ENCODE results near the gene TMEM138.

The TMEM138 gene

DNA sequence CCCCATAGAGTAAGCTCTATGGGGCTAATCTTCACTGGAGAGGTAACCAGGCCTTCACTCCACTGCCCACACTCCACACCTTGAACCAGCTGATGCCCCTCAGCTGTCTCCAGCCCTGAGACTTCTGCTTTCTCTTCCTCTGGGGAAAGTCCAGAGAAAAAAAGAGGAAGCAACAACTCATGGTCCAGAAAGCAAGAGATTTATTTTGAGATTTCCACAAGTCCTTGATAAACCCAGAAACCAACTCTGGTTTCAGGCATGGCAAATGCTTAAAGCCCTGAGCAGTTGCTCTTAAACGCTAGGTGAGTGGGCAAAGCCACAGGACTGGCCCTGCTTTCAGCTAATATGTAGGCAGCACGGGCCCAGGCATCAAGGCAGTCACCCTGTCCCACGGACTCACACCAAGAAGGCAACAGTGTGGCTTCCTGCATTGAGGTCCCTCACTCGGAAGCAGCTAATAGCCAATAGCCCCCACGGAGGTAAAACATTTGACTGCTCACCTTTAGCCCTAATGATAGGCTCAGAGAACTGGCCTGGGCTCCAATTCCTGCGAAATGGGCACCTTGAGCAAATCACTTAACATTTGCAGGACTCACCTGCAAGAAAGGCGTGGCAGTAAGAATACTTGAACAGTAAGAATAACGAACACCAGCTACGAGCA, 4.8 kb upstream of the TMEM138 start:
- Histone ChIP-seq H3K27me3 (replicated peaks; ENCODE audit: insufficient read depth, low read length) (no peaks in the 10 kb centered on the region), H3K9me2 (replicated peaks; ENCODE audit: insufficient read depth, low read length) (no peaks in the 10 kb centered on the region), H4K20me1 (ENCODE audit: insufficient read depth, low read length) (no peaks in the 10 kb centered on the region), H3K27ac (ENCODE audit: low read length) (peak overlapping the region; percentile 4; the same call in 1 of the 2 replicates), H3K9ac (ENCODE audit: low read length) (no peak overlapping the region), H3K4me2 (ENCODE audit: low read depth, low read length) (no peak overlapping the region), H3K36me3 (replicated peaks; ENCODE audit: insufficient read depth, low read length) (no peaks in the 10 kb centered on the region), H3K79me2 (ENCODE audit: low read length) (peaks cover 11% of the 10 kb centered on the region), H3K4me1 (ENCODE audit: low read length) (peaks cover 10% of the 10 kb centered on the region; the same call in 1 of the 2 replicates), H3K4me3 (ENCODE audit: low read length) (no peak overlapping the region), H3K9me3 (replicated peaks; ENCODE audit: insufficient read depth, low read length) (no peaks in the 10 kb centered on the region), H3F3A (ENCODE audit: insufficient read depth, low read length) (peaks cover 10% of the 10 kb centered on the region; the same call in 1 of the 2 replicates), H2AFZ (ENCODE audit: low read length) (no peak overlapping the region)
- no peak for TF ChIP-seq CTCF (IDR thresholded peaks at IDR 0.05; ENCODE audit: low read length)
- TF ChIP-seq EZH2phosphoT487 (IDR thresholded peaks at IDR 0.05; ENCODE audit: low read length) = no peak
- no peak for TF ChIP-seq EZH2 (optimal IDR thresholded peaks at IDR 0.05; ENCODE audit: low read depth, low read length)
- no peak for DNase-seq

DNA sequence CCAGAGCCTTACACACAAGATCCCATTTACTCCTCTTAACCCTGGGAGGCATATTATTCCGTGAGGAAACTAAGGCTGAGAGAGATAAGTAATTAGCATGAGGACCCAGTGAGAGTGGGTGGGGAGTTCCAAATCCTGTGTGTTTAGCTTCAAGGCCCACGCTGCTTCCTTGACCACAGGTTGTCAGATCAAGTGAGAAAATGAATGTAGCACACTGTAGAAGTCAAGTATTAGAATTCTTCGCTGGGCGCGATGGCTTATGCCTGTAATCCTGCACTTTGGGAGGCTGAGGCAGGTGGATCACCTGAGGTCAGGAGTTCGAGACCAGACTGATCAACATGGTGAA, 4.3 kb upstream of the TMEM138 start:
- Histone ChIP-seq H3K79me2 (ENCODE audit: low read length) (peaks cover 16% of the 10 kb centered on the region), H3K9me3 (replicated peaks; ENCODE audit: insufficient read depth, low read length) (no peaks in the 10 kb centered on the region), H4K20me1 (ENCODE audit: insufficient read depth, low read length) (no peaks in the 10 kb centered on the region), H3K4me2 (ENCODE audit: low read depth, low read length) (no peak overlapping the region), H3K27ac (ENCODE audit: low read length) (no peak overlapping the region), H3K27me3 (replicated peaks; ENCODE audit: insufficient read depth, low read length) (no peaks in the 10 kb centered on the region), H3K36me3 (replicated peaks; ENCODE audit: insufficient read depth, low read length) (no peaks in the 10 kb centered on the region), H3K4me1 (ENCODE audit: low read length) (peaks cover 10% of the 10 kb centered on the region; the same call in 1 of the 2 replicates), H3F3A (ENCODE audit: insufficient read depth, low read length) (peaks cover 10% of the 10 kb centered on the region; the same call in 1 of the 2 replicates), H3K9ac (ENCODE audit: low read length) (no peak overlapping the region), H2AFZ (ENCODE audit: low read length) (no peak overlapping the region), H3K9me2 (replicated peaks; ENCODE audit: insufficient read depth, low read length) (no peaks in the 10 kb centered on the region), H3K4me3 (ENCODE audit: low read length) (no peak overlapping the region)
- DNase-seq = no peak
- no peak for TF ChIP-seq CTCF (IDR thresholded peaks at IDR 0.05; ENCODE audit: low read length)
- TF ChIP-seq EZH2phosphoT487 (IDR thresholded peaks at IDR 0.05; ENCODE audit: low read length) = no peak

- H3K9me3 ChIP-seq (replicated peaks; ENCODE audit: insufficient read depth, low read length) = no peaks in the 10 kb centered on the region
- H3K4me3 ChIP-seq (ENCODE audit: low read length) = no peak overlapping the region
- no peaks in the 10 kb centered on the region for H3K9me2 ChIP-seq (replicated peaks; ENCODE audit: insufficient read depth, low read length)
- H3K36me3 ChIP-seq (replicated peaks; ENCODE audit: insufficient read depth, low read length) = no peaks in the 10 kb centered on the region
- H3K27me3 ChIP-seq (replicated peaks; ENCODE audit: insufficient read depth, low read length) = no peaks in the 10 kb centered on the region
- peaks cover 23% of the 10 kb centered on the region for H3K79me2 ChIP-seq (ENCODE audit: low read length)
- H4K20me1 ChIP-seq (ENCODE audit: insufficient read depth, low read length) = no peaks in the 10 kb centered on the region
- H3K27ac ChIP-seq (ENCODE audit: low read length) = no peak overlapping the region
- H3K9ac ChIP-seq (ENCODE audit: low read length) = no peak overlapping the region
- no peak for DNase-seq
- TF ChIP-seq CTCF (IDR thresholded peaks at IDR 0.05; ENCODE audit: low read length) = no peak
- TF ChIP-seq EZH2phosphoT487 (IDR thresholded peaks at IDR 0.05; ENCODE audit: low read length) = no peak
- no peak for TF ChIP-seq EZH2 (optimal IDR thresholded peaks at IDR 0.05; ENCODE audit: low read depth, low read length)
- peaks cover 10% of the 10 kb centered on the region; the same call in 1 of the 2 replicates for H3F3A ChIP-seq (ENCODE audit: insufficient read depth, low read length)
- H2AFZ ChIP-seq (ENCODE audit: low read length) = no peak overlapping the region
- no peak overlapping the region for H3K4me2 ChIP-seq (ENCODE audit: low read depth, low read length)
- H3K4me1 ChIP-seq (ENCODE audit: low read length) = peaks cover 14% of the 10 kb centered on the region; the same call in 1 of the 2 replicates
Observed at GRCh38 chr11:61358566-61358965, 3.6 kb upstream of the TMEM138 start.
